Measurements from ENCODE around the gene SLC22A2.

SLC22A2 gene

DNA sequence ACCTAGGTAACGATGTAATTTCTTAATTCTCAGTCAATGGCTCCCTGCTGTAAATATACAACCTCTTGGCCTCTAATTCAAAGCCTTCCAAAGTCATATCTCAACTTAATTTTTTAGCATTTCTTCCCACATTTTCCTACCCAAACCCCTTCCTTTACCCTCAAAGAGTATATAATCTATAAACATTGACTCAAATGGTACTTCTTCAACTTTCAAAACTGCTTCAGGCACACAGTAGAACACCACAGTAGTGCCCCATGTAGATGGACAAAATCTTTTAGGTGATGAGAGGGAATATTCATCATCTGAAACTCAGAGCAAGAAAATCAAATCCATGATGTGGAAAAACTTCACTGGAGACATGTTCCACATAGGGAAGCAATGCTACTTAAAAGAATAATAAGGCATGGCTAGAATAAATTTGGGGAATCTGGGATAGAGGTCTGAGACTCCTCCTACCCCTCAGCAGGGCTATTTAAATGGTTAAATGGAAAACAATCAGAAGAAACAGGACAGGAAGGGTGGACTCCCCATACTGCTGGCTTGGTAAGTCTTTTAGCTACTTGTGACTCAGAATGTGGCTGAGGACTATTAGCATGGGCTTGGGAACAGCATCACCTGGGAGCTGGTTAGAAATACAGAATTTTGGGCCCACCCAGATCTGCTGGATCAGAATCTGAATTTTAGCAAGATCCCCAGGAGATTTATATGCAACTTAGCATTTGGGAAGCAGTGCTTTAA is 6.4 kb downstream of the SLC22A2 start:
- Histone ChIP-seq H3K18ac (ENCODE audit: low read length) (no peak overlapping the region), H3K27ac (ENCODE audit: low read depth, low read length) (no peak overlapping the region), H3K27me3 (ENCODE audit: insufficient read depth, low read length, poor library complexity) (no peaks in the 10 kb centered on the region), H2BK5ac (ENCODE audit: low read length) (no peak overlapping the region), H3K4me1 (ENCODE audit: control insufficient read depth, low read depth, low read length) (peaks cover 9% of the 10 kb centered on the region), H3K4ac (ENCODE audit: low read depth, low read length) (no peak overlapping the region), H3K9ac (ENCODE audit: low read length) (no peak overlapping the region), H3K79me2 (ENCODE audit: control insufficient read depth, insufficient read depth, low read length) (no peaks in the 10 kb centered on the region), H3K4me2 (ENCODE audit: low read length) (no peak overlapping the region), H3K79me1 (ENCODE audit: low read length) (no peaks in the 10 kb centered on the region), H4K5ac (ENCODE audit: low read length) (no peak overlapping the region), H3K23ac (ENCODE audit: low read length) (no peak overlapping the region), H3K4me3 (ENCODE audit: low read length) (no peak overlapping the region), H3K56ac (ENCODE audit: low read length) (no peak overlapping the region), H4K8ac (ENCODE audit: low read depth, low read length) (no peak overlapping the region), H2BK15ac (replicated peaks; ENCODE audit: low read depth) (peak overlapping the region; percentile 86), H3K36me3 (ENCODE audit: control insufficient read depth, insufficient read depth, low read length) (no peaks in the 10 kb centered on the region), H2AK5ac (ENCODE audit: low read length) (no peak overlapping the region), H2BK120ac (ENCODE audit: low read depth, low read length) (no peak overlapping the region)
- DNase-seq: no peak
- no CpG with 5 or more reads among the region's 1 CpG for WGBS (ENCODE audit: extremely low coverage, insufficient coverage, low lambda C conversion rate)

DNA sequence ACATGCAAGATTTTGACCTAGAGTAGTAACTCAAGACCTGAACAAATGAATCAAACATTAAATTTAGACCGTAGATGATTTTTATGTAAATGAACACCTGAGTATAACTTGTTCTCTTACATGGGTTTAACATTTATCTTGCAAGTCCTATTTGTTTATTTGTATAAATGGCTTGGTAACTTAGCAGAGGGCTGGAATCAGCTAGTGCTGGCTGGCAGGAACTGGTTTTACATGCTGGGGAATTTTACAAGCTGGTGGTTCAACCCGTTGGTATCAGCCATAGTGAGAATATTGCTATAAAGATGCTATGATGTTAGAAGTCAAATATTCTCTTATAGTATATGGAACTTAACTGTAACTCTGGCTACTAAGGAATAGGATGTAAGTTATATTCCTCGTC is 8.9 kb downstream of the SLC22A2 start:
- Histone ChIP-seq H3K9ac (ENCODE audit: low read length) (no peak overlapping the region), H3K36me3 (ENCODE audit: control insufficient read depth, insufficient read depth, low read length) (no peaks in the 10 kb centered on the region), H3K4ac (ENCODE audit: low read depth, low read length) (no peak overlapping the region), H3K79me2 (ENCODE audit: control insufficient read depth, insufficient read depth, low read length) (no peaks in the 10 kb centered on the region), H3K79me1 (ENCODE audit: low read length) (no peaks in the 10 kb centered on the region), H4K8ac (ENCODE audit: low read depth, low read length) (no peak overlapping the region), H3K4me2 (ENCODE audit: low read length) (no peak overlapping the region), H3K27ac (ENCODE audit: low read depth, low read length) (no peak overlapping the region), H2BK5ac (ENCODE audit: low read length) (no peak overlapping the region), H3K23ac (ENCODE audit: low read length) (no peak overlapping the region), H2AK5ac (ENCODE audit: low read length) (no peak overlapping the region), H3K27me3 (ENCODE audit: insufficient read depth, low read length, poor library complexity) (no peaks in the 10 kb centered on the region), H3K18ac (ENCODE audit: low read length) (no peak overlapping the region), H3K56ac (ENCODE audit: low read length) (no peak overlapping the region), H3K4me3 (ENCODE audit: low read length) (no peak overlapping the region), H4K5ac (ENCODE audit: low read length) (no peak overlapping the region), H3K4me1 (ENCODE audit: control insufficient read depth, low read depth, low read length) (peaks cover 11% of the 10 kb centered on the region), H2BK15ac (replicated peaks; ENCODE audit: low read depth) (no peak overlapping the region), H2BK120ac (ENCODE audit: low read depth, low read length) (no peak overlapping the region)
- WGBS (ENCODE audit: extremely low coverage, insufficient coverage, low lambda C conversion rate): no CpG with 5 or more reads among the region's 3 CpGs
- DNase-seq: no peak

DNA sequence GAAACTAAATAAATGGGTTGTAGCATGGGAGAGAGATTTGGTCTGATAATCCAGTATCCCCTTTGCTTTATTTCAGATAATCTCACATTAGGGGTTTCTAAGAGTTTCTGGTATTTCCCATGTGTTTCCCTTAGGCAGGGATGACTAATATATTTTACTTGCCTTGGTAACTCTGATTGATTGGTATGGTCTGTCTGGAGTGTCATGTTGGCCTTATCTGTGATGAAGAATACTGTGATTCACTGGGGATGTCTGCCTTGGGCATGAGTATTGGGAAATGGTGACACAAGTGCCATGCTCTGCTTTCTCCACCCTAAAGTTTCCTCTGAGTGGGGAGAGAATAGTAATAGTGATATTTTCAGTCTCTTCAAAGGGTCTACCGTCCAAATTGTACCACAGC is 10.1 kb downstream of the SLC22A2 start:
- H3K36me3 ChIP-seq (ENCODE audit: control insufficient read depth, insufficient read depth, low read length): no peaks in the 10 kb centered on the region
- H3K79me1 ChIP-seq (ENCODE audit: low read length): no peaks in the 10 kb centered on the region
- no peak overlapping the region for H2BK5ac ChIP-seq (ENCODE audit: low read length)
- no peak for DNase-seq
- no peak overlapping the region for H3K4ac ChIP-seq (ENCODE audit: low read depth, low read length)
- no peak overlapping the region for H3K23ac ChIP-seq (ENCODE audit: low read length)
- H3K27ac ChIP-seq (ENCODE audit: low read depth, low read length): no peak overlapping the region
- H4K8ac ChIP-seq (ENCODE audit: low read depth, low read length): no peak overlapping the region
- no peaks in the 10 kb centered on the region for H3K27me3 ChIP-seq (ENCODE audit: insufficient read depth, low read length, poor library complexity)
- H2BK15ac ChIP-seq (replicated peaks; ENCODE audit: low read depth): peak overlapping the region; percentile 67
- H3K56ac ChIP-seq (ENCODE audit: low read length): no peak overlapping the region
- H3K18ac ChIP-seq (ENCODE audit: low read length): no peak overlapping the region
- WGBS (ENCODE audit: extremely low coverage, insufficient coverage, low lambda C conversion rate): no CpG with 5 or more reads among the region's 1 CpG
- no peak overlapping the region for H3K9ac ChIP-seq (ENCODE audit: low read length)
- no peak overlapping the region for H3K4me2 ChIP-seq (ENCODE audit: low read length)
- H2AK5ac ChIP-seq (ENCODE audit: low read length): no peak overlapping the region
- no peak overlapping the region for H3K4me3 ChIP-seq (ENCODE audit: low read length)
- no peaks in the 10 kb centered on the region for H3K79me2 ChIP-seq (ENCODE audit: control insufficient read depth, insufficient read depth, low read length)
- no peak overlapping the region for H4K5ac ChIP-seq (ENCODE audit: low read length)
- no peak overlapping the region for H2BK120ac ChIP-seq (ENCODE audit: low read depth, low read length)
- H3K4me1 ChIP-seq (ENCODE audit: control insufficient read depth, low read depth, low read length): peaks cover 11% of the 10 kb centered on the region

- peaks cover 11% of the 10 kb centered on the region for H3K4me1 ChIP-seq (ENCODE audit: control insufficient read depth, low read depth, low read length)
- peak overlapping the region; percentile 46 for H3K56ac ChIP-seq (ENCODE audit: low read length)
- no peak overlapping the region for H3K9ac ChIP-seq (ENCODE audit: low read length)
- H4K5ac ChIP-seq (ENCODE audit: low read length): no peak overlapping the region
- no peak overlapping the region for H3K4me2 ChIP-seq (ENCODE audit: low read length)
- H3K4ac ChIP-seq (ENCODE audit: low read depth, low read length): no peak overlapping the region
- H4K8ac ChIP-seq (ENCODE audit: low read depth, low read length): no peak overlapping the region
- no peak overlapping the region for H2BK15ac ChIP-seq (replicated peaks; ENCODE audit: low read depth)
- no peak overlapping the region for H3K27ac ChIP-seq (ENCODE audit: low read depth, low read length)
- no peak overlapping the region for H2BK120ac ChIP-seq (ENCODE audit: low read depth, low read length)
- no peaks in the 10 kb centered on the region for H3K36me3 ChIP-seq (ENCODE audit: control insufficient read depth, insufficient read depth, low read length)
- H3K27me3 ChIP-seq (ENCODE audit: insufficient read depth, low read length, poor library complexity): no peaks in the 10 kb centered on the region
- H3K79me1 ChIP-seq (ENCODE audit: low read length): no peaks in the 10 kb centered on the region
- no peak overlapping the region for H2AK5ac ChIP-seq (ENCODE audit: low read length)
- no peak overlapping the region for H3K23ac ChIP-seq (ENCODE audit: low read length)
- no peak overlapping the region for H3K4me3 ChIP-seq (ENCODE audit: low read length)
- no CpG with 5 or more reads among the region's 3 CpGs for WGBS (ENCODE audit: extremely low coverage, insufficient coverage, low lambda C conversion rate)
- DNase-seq: no peak
- no peaks in the 10 kb centered on the region for H3K79me2 ChIP-seq (ENCODE audit: control insufficient read depth, insufficient read depth, low read length)
- H3K18ac ChIP-seq (ENCODE audit: low read length): no peak overlapping the region
- H2BK5ac ChIP-seq (ENCODE audit: low read length): no peak overlapping the region
Observed at GRCh38 chr6:160247457-160247883, 11.2 kb downstream of the SLC22A2 start.

- no peak overlapping the region for H4K8ac ChIP-seq (ENCODE audit: low read depth, low read length)
- H3K23ac ChIP-seq (ENCODE audit: low read length): no peak overlapping the region
- no peak overlapping the region for H3K4me2 ChIP-seq (ENCODE audit: low read length)
- no peaks in the 10 kb centered on the region for H3K79me1 ChIP-seq (ENCODE audit: low read length)
- H2BK5ac ChIP-seq (ENCODE audit: low read length): peak overlapping the region; percentile 30
- peaks cover 2% of the 10 kb centered on the region for H3K4me1 ChIP-seq (ENCODE audit: control insufficient read depth, low read depth, low read length)
- H2BK15ac ChIP-seq (replicated peaks; ENCODE audit: low read depth): no peak overlapping the region
- peak overlapping the region; percentile 48 for H3K27ac ChIP-seq (ENCODE audit: low read depth, low read length)
- no peak overlapping the region for H2AK5ac ChIP-seq (ENCODE audit: low read length)
- H3K4ac ChIP-seq (ENCODE audit: low read depth, low read length): peak overlapping the region; percentile 70
- no peak overlapping the region for H3K56ac ChIP-seq (ENCODE audit: low read length)
- peak; percentile 42 for DNase-seq
- H4K5ac ChIP-seq (ENCODE audit: low read length): no peak overlapping the region
- H3K27me3 ChIP-seq (ENCODE audit: insufficient read depth, low read length, poor library complexity): no peaks in the 10 kb centered on the region
- H3K4me3 ChIP-seq (ENCODE audit: low read length): no peak overlapping the region
- H3K9ac ChIP-seq (ENCODE audit: low read length): no peak overlapping the region
- H3K79me2 ChIP-seq (ENCODE audit: control insufficient read depth, insufficient read depth, low read length): no peaks in the 10 kb centered on the region
- no peak overlapping the region for H3K18ac ChIP-seq (ENCODE audit: low read length)
- no CpG with 5 or more reads among the region's 1 CpG for WGBS (ENCODE audit: extremely low coverage, insufficient coverage, low lambda C conversion rate)
- no peak overlapping the region for H2BK120ac ChIP-seq (ENCODE audit: low read depth, low read length)
- no peaks in the 10 kb centered on the region for H3K36me3 ChIP-seq (ENCODE audit: control insufficient read depth, insufficient read depth, low read length)
Observed at GRCh38 chr6:160240691-160241084, 17.9 kb downstream of the SLC22A2 start.

Data from mesendoderm (in vitro differentiated cells).